Activated CD4-positive, alpha-beta T cell treated with anti-CD3 and anti-CD28 coated beads for 36 hours (primary cell): Measurements from ENCODE around the gene TEKT1. TPM values are rescaled to one million over a fixed set of nuclear protein-coding genes. Genes with fewer than 3 reads are reported as not detected.

ENCODE experiments used
- ATAC-seq: fragments of 200-7000 bp; cut with Tn5 transposase; one replicate; pipeline ENCODE4 v1.10.0; 2021; ENCODE audit warnings: mild to moderate bottlenecking, moderate library complexity
- CTCF ChIA-PET: fragments of 350-600 bp; sonication (Branson Sonifier 250); formaldehyde crosslinking; loops from one replicate; lab custom pipeline; 2021; ENCODE audit warnings: antibody characterized with exemption; lab: Charles Lee
- POLR2A ChIA-PET: fragments of 350-600 bp; sonication (Branson Sonifier 250); formaldehyde crosslinking; loops from one replicate; lab custom pipeline; 2021; ENCODE audit warnings: antibody characterized with exemption, inconsistent platforms; lab: Charles Lee
- DNase-seq: peaks from one replicate; pipeline ENCODE4 v3.0.0-alpha.2; 2020
- H3K27ac Mint-ChIP-seq: one replicate; pipeline ENCODE4 v1.8.0; 2021; ENCODE audit warnings: mixed read lengths
- H3K27me3 Mint-ChIP-seq: one replicate; pipeline ENCODE4 v1.8.0; 2021; ENCODE audit warnings: mixed read lengths
- H3K36me3 Mint-ChIP-seq: one replicate; pipeline ENCODE4 v1.8.0; 2021; ENCODE audit warnings: low read depth, mixed read lengths
- H3K4me1 Mint-ChIP-seq: one replicate; pipeline ENCODE4 v1.8.0; 2021; ENCODE audit warnings: mixed read lengths
- H3K4me3 Mint-ChIP-seq: one replicate; pipeline ENCODE4 v1.8.0; 2021; ENCODE audit warnings: mild to moderate bottlenecking, moderate library complexity, mixed read lengths
- H3K9me3 Mint-ChIP-seq: one replicate; pipeline ENCODE4 v1.8.0; 2021; ENCODE audit warnings: low read depth, mixed read lengths
- intact Hi-C, 2 experiments: fragments of 100-400 bp; cut with DNase I in 1 of 2; cut with micrococcal nuclease in 1 of 2; formaldehyde crosslinking; loops; one replicate each; pipeline versions ENCODE4 v1.14.2 to v1.15.1; 2022 to 2024; cut with DNase I, micrococcal nuclease
- total RNA-seq, 2 experiments: library from RNA; stranded (reverse); gene quantifications; one replicate each; pipeline ENCODE4 v1.2.3, GENCODE V29; 2021

The TEKT1 gene
- total RNA-seq, 2 experiments from 2014 or later = not detected

GRCh38 chr17:6757747-6758146 is 73.8 kb downstream of the TEKT1 start:
- intact Hi-C loops = loop anchor here in 1 of 2 experiments (5.0 kb wide), 2 partner anchors 255 to 315 kb away; partner anchors contain the start of genes PIMREG and RNASEK
- no peaks in the 10 kb centered on the region for H3K9me3 Mint-ChIP-seq
- ATAC-seq = no peak
- H3K27me3 Mint-ChIP-seq = no peaks in the 10 kb centered on the region
- DNase-seq = no peak
- peaks cover 46% of the 10 kb centered on the region for H3K4me1 Mint-ChIP-seq
- ChIA-PET POLR2A (interaction anchor here (0.6 kb wide), 1 partner anchor 10 kb away, joined by 3 read pairs; no protein-coding TSS in a partner anchor), CTCF (interaction anchor here (0.6 kb wide), 1 partner anchor 25 kb away, joined by 3 read pairs; no protein-coding TSS in a partner anchor)
- H3K36me3 Mint-ChIP-seq = peaks cover 43% of the 10 kb centered on the region
- peak overlapping the region; percentile 84 for H3K27ac Mint-ChIP-seq
- H3K4me3 Mint-ChIP-seq = peak overlapping the region; percentile 41

GRCh38 chr17:6756425-6757031 is 75.0 kb downstream of the TEKT1 start:
- H3K4me3 Mint-ChIP-seq = peak overlapping the region; percentile 99
- peak overlapping the region; percentile 99 for H3K27ac Mint-ChIP-seq
- peaks cover 54% of the 10 kb centered on the region for H3K4me1 Mint-ChIP-seq
- ChIA-PET POLR2A (no interaction called here), CTCF (interaction anchor here (0.6 to 1.1 kb wide), 7 partner anchors 15 to 1467 kb away, joined by 3 to 4 read pairs (median 3); no protein-coding TSS in a partner anchor)
- H3K36me3 Mint-ChIP-seq = peaks cover 34% of the 10 kb centered on the region
- DNase-seq (peak; percentile 34), ATAC-seq (peak; percentile 16)
- H3K27me3 Mint-ChIP-seq = no peaks in the 10 kb centered on the region
- H3K9me3 Mint-ChIP-seq = no peaks in the 10 kb centered on the region
- intact Hi-C loops = loop anchor here in 1 of 2 experiments (5.0 kb wide), 2 partner anchors 256 to 314 kb away; partner anchors contain the start of genes PIMREG and RNASEK

GRCh38 chr17:6755731-6756184 is 75.8 kb downstream of the TEKT1 start, which contains the start of gene XAF1:
Gene XAF1, plus strand, starts transcription at chr17:6756046. Its CDS starts 33 bp downstream, at chr17:6756079.
- peak; percentile 73 for DNase-seq
- ATAC-seq = peak; percentile 54
- peak within 1 kb of the TSS; percentile 99 for H3K4me3 Mint-ChIP-seq
- H3K4me1 Mint-ChIP-seq = peaks cover 54% of the 10 kb centered on the region
- peaks cover 30% of the 10 kb centered on the region for H3K36me3 Mint-ChIP-seq
- H3K9me3 Mint-ChIP-seq = no peaks in the 10 kb centered on the region
- intact Hi-C loops = loop anchor here in 1 of 2 experiments (5.0 kb wide), 2 partner anchors 257 to 313 kb away; partner anchors contain the start of genes PIMREG and RNASEK
- peak within 1 kb of the TSS; percentile 99 for H3K27ac Mint-ChIP-seq
- ChIA-PET POLR2A (no interaction called here), CTCF (interaction anchor here (1.0 to 1.9 kb wide), 3 partner anchors 87 to 249 kb away, joined by 4 to 8 read pairs (median 4); no protein-coding TSS in a partner anchor)
- no peaks in the 10 kb centered on the region for H3K27me3 Mint-ChIP-seq

GRCh38 chr17:6755281-6755680 is 76.2 kb downstream of the TEKT1 start:
- peaks cover 54% of the 10 kb centered on the region for H3K4me1 Mint-ChIP-seq
- H3K27ac Mint-ChIP-seq = peak overlapping the region; percentile 99
- peaks cover 26% of the 10 kb centered on the region for H3K36me3 Mint-ChIP-seq
- no peak for ATAC-seq
- no peaks in the 10 kb centered on the region for H3K27me3 Mint-ChIP-seq
- POLR2A ChIA-PET = no interaction called here
- peak overlapping the region; percentile 99 for H3K4me3 Mint-ChIP-seq
- H3K9me3 Mint-ChIP-seq = no peaks in the 10 kb centered on the region
- no peak for DNase-seq
- intact Hi-C loops = loop anchor here in 1 of 2 experiments (5.0 kb wide), 2 partner anchors 257 to 313 kb away; partner anchors contain the start of genes PIMREG and RNASEK
- CTCF ChIA-PET = interaction anchor here (1.9 kb wide), 1 partner anchor 88 kb away, joined by 8 read pairs; no protein-coding TSS in a partner anchor

- H3K4me3 Mint-ChIP-seq = no peak overlapping the region
- POLR2A ChIA-PET = no interaction called here
- H3K4me1 Mint-ChIP-seq = peaks cover 53% of the 10 kb centered on the region
- H3K9me3 Mint-ChIP-seq = no peaks in the 10 kb centered on the region
- H3K36me3 Mint-ChIP-seq = peaks cover 14% of the 10 kb centered on the region
- ATAC-seq (no peak), DNase-seq (peak; percentile 16)
- peak overlapping the region; percentile 79 for H3K27ac Mint-ChIP-seq
- CTCF ChIA-PET = interaction anchor here (3.1 kb wide), 1 partner anchor 11 kb away, joined by 10 read pairs; no protein-coding TSS in a partner anchor
- intact Hi-C loops = loop anchor here in 1 of 2 experiments (2.0 kb wide), 1 partner anchor 97 kb away; no protein-coding TSS in a partner anchor
- H3K27me3 Mint-ChIP-seq = no peaks in the 10 kb centered on the region
These were observed 78.0 kb downstream of the TEKT1 start for GRCh38 chr17:6753546-6753945.

- ChIA-PET POLR2A (no interaction called here), CTCF (interaction anchor here (3.1 kb wide), 1 partner anchor 10 kb away, joined by 10 read pairs; no protein-coding TSS in a partner anchor)
- ATAC-seq = peak; percentile 25
- peak; percentile 69 for DNase-seq
- Mint-ChIP-seq H3K4me1 (peaks cover 48% of the 10 kb centered on the region), H3K9me3 (no peaks in the 10 kb centered on the region), H3K27ac (peak overlapping the region; percentile 91), H3K4me3 (peak overlapping the region; percentile 3), H3K27me3 (no peaks in the 10 kb centered on the region), H3K36me3 (peaks cover 9% of the 10 kb centered on the region)
- intact Hi-C loops = loop anchor here in 1 of 2 experiments (2.0 kb wide), 1 partner anchor 96 kb away; no protein-coding TSS in a partner anchor
These were observed 78.5 kb downstream of the TEKT1 start for GRCh38 chr17:6753006-6753445.

- H3K4me3 Mint-ChIP-seq = no peak overlapping the region
- ChIA-PET CTCF (interaction anchor here (3.1 kb wide), 1 partner anchor 9 kb away, joined by 10 read pairs; no protein-coding TSS in a partner anchor), POLR2A (no interaction called here)
- peak overlapping the region; percentile 91 for H3K27ac Mint-ChIP-seq
- DNase-seq (no peak), ATAC-seq (no peak)
- intact Hi-C loops = loop anchor here in 1 of 2 experiments (2.0 kb wide), 1 partner anchor 95 kb away; no protein-coding TSS in a partner anchor
- no peaks in the 10 kb centered on the region for H3K9me3 Mint-ChIP-seq
- peaks cover 4% of the 10 kb centered on the region for H3K36me3 Mint-ChIP-seq
- H3K4me1 Mint-ChIP-seq = peaks cover 42% of the 10 kb centered on the region
- H3K27me3 Mint-ChIP-seq = no peaks in the 10 kb centered on the region
These were observed 79.2 kb downstream of the TEKT1 start for GRCh38 chr17:6752068-6752909.

- ChIA-PET CTCF (interaction anchor here (0.5 to 0.9 kb wide), 2 partner anchors 10 to 144 kb away, joined by 3 read pairs; no protein-coding TSS in a partner anchor), POLR2A (no interaction called here)
- intact Hi-C loops = no loop called here
- Mint-ChIP-seq H3K4me3 (no peak overlapping the region), H3K36me3 (no peaks in the 10 kb centered on the region), H3K27ac (no peak overlapping the region), H3K9me3 (no peaks in the 10 kb centered on the region), H3K4me1 (peaks cover 23% of the 10 kb centered on the region), H3K27me3 (peaks cover 3% of the 10 kb centered on the region)
- ATAC-seq (no peak), DNase-seq (peak; percentile 22)
These were observed 82.0 kb downstream of the TEKT1 start for GRCh38 chr17:6749519-6749918.

- ATAC-seq (no peak), DNase-seq (no peak)
- no peak overlapping the region for H3K4me3 Mint-ChIP-seq
- no peak overlapping the region for H3K27ac Mint-ChIP-seq
- POLR2A ChIA-PET = no interaction called here
- peaks cover 3% of the 10 kb centered on the region for H3K27me3 Mint-ChIP-seq
- CTCF ChIA-PET = no interaction called here
- peaks cover 16% of the 10 kb centered on the region for H3K4me1 Mint-ChIP-seq
- intact Hi-C loops = no loop called here
- no peaks in the 10 kb centered on the region for H3K9me3 Mint-ChIP-seq
- H3K36me3 Mint-ChIP-seq = no peaks in the 10 kb centered on the region
These were observed 82.9 kb downstream of the TEKT1 start for GRCh38 chr17:6748617-6749016.
